Stimulated activated CD4-positive, alpha-beta T cell treated with anti-CD3 and anti-CD28 coated beads, TNF-alpha, amount 100 ng/mL, for 48 hours (primary cell): ENCODE measurements around the gene RTN4R.

Experiments
- DNase-seq, 3 donors: peaks; one replicate each; pipeline ENCODE4 v3.0.0-alpha.2; 2020; ENCODE audit warnings: low read depth in 3 of 3

The RTN4R gene

GRCh38 chr22:20257212-20258020 lies 10.7 kb downstream of the RTN4R start:
- no peak for DNase-seq

GRCh38 chr22:20256551-20257211 lies 11.4 kb downstream of the RTN4R start:
- DNase-seq, result no peak

GRCh38 chr22:20256027-20256426 lies 12.1 kb downstream of the RTN4R start:
- no peak for DNase-seq

GRCh38 chr22:20254975-20255946 lies 12.9 kb downstream of the RTN4R start:
- DNase-seq, result no peak

GRCh38 chr22:20253161-20253560 lies 15.0 kb downstream of the RTN4R start:
- no peak for DNase-seq

- no peak for DNase-seq
These were observed 16.1 kb downstream of the RTN4R start for GRCh38 chr22:20251981-20252380.

- DNase-seq, result no peak
These were observed 16.6 kb downstream of the RTN4R start for GRCh38 chr22:20251491-20251890.

- DNase-seq, result no peak
These were observed 18.2 kb downstream of the RTN4R start for GRCh38 chr22:20249797-20250354.

- DNase-seq, result no peak
These were observed 19.6 kb downstream of the RTN4R start for GRCh38 chr22:20248461-20248978.

- DNase-seq, result no peak
These were observed 20.4 kb downstream of the RTN4R start for GRCh38 chr22:20247608-20248171.

- DNase-seq, result no peak
These were observed 21.1 kb downstream of the RTN4R start for GRCh38 chr22:20247010-20247505.

GRCh38 chr22:20246368-20247009 lies 21.6 kb downstream of the RTN4R start:
- no peak for DNase-seq

- no peak for DNase-seq
These were observed 22.3 kb downstream of the RTN4R start for GRCh38 chr22:20245577-20246367.

- no peak for DNase-seq
These were observed 23.2 kb downstream of the RTN4R start for GRCh38 chr22:20244691-20245576.

GRCh38 chr22:20244250-20244648 lies 23.9 kb downstream of the RTN4R start:
- DNase-seq, result no peak

- peak; percentile 17 to 47 (median 29) for DNase-seq
These were observed 24.4 kb downstream of the RTN4R start for GRCh38 chr22:20243537-20244249.

GRCh38 chr22:20243176-20243536 lies 25.0 kb downstream of the RTN4R start:
- DNase-seq, result no peak
